ENCODE results near the gene SYNGR3. TPM values are rescaled to one million over a fixed set of nuclear protein-coding genes. Genes with fewer than 3 reads are reported as not detected.

SYNGR3 gene
- total and polyA plus RNA-seq, 2 of the 13 experiments (the other 11 are each of a cell fraction or from before 2014, with no cell fraction given) = 0.97 to 5.7 TPM

GRCh38 chr16:1984347-1985225 lies 5.2 kb upstream of the SYNGR3 start (continued):
- TF ChIP-seq PATZ1 (CRISPR knock-in tag; IDR thresholded peaks at IDR 0.05) = 0 out of 2 replicates have a peak, but pooled peaks have one; percentile 21
- no peak for TF ChIP-seq MATR3 (CRISPR knock-in tag; IDR thresholded peaks at IDR 0.05)
- TF ChIP-seq TFDP2 (CRISPR knock-in tag; IDR thresholded peaks at IDR 0.05) = no peak
- TF ChIP-seq TFAP4 (IDR thresholded peaks at IDR 0.05; ENCODE audit: borderline replicate concordance, low read depth) = 0 out of 2 replicates have a peak, but pooled peaks have one; percentile 7
- peak; percentile 72 for TF ChIP-seq PHF8 (CRISPR knock-in tag; IDR thresholded peaks at IDR 0.05)
- no peak for TF ChIP-seq SP1 (IDR thresholded peaks at IDR 0.05)
- no peak for TF ChIP-seq SP1 (CRISPR knock-in tag; IDR thresholded peaks at IDR 0.05)
- TF ChIP-seq NR2C2 (CRISPR knock-in tag; IDR thresholded peaks at IDR 0.05; ENCODE audit: borderline replicate concordance) = peak; percentile 80
- TF ChIP-seq NCOR1 (IDR thresholded peaks at IDR 0.05; ENCODE audit: borderline replicate concordance, low read length) = peak; percentile 84
- peak; percentile 62; the same call in 1 of the 2 replicates for TF ChIP-seq LBX2 (CRISPR knock-in tag; IDR thresholded peaks at IDR 0.05; ENCODE audit: borderline replicate concordance)
- no peak for TF ChIP-seq NKX3-1 (CRISPR knock-in tag; IDR thresholded peaks at IDR 0.05)
- no peak for TF ChIP-seq ZNF713 (CRISPR knock-in tag; IDR thresholded peaks at IDR 0.05)
- no peak for TF ChIP-seq KLF11 (CRISPR knock-in tag; IDR thresholded peaks at IDR 0.05)
- no peak for TF ChIP-seq TFDP1 (CRISPR knock-in tag; IDR thresholded peaks at IDR 0.05; ENCODE audit: borderline replicate concordance)
- TF ChIP-seq FOXJ3 (CRISPR knock-in tag; IDR thresholded peaks at IDR 0.05; ENCODE audit: borderline replicate concordance) = no peak
- no peak for TF ChIP-seq LCORL (IDR thresholded peaks at IDR 0.05)
- peak; percentile 54; the same call in 1 of the 2 replicates for TF ChIP-seq LCORL (CRISPR knock-in tag; IDR thresholded peaks at IDR 0.05)
- TF ChIP-seq ZNF784 (CRISPR knock-in tag; IDR thresholded peaks at IDR 0.05; ENCODE audit: borderline replicate concordance) = peak; percentile 60; the same call in 1 of the 2 replicates
- TF ChIP-seq PRDM4 (CRISPR knock-in tag; IDR thresholded peaks at IDR 0.05; ENCODE audit: borderline replicate concordance) = no peak

Data from HepG2 (cell line).